Frontal cortex (tissue), 4 donors: Measurements from ENCODE around the gene WDFY4. TPM values are rescaled to one million over a fixed set of nuclear protein-coding genes. Genes with fewer than 3 reads are reported as not detected.

Experiments
- DNase-seq, 2 donors: peaks; one replicate each; pipeline ENCODE4 v3.0.0; 2012; ENCODE audit warnings: low spot score in 2 of 2
- FAIRE-seq: peaks from 2 replicates; lab custom pipeline; 2012; peaks lifted over from hg19 to GRCh38; lab: Jason Lieb, UNC
- total RNA-seq: library from RNA; depleted of rRNA; stranded (reverse); fragments of >200 nt; gene quantifications from one replicate; pipeline ENCODE4 v1.2.3, GENCODE V29; 2014
- donor health status: control.
- donor health status: control.
- donor health status: control.

WDFY4 gene
- total RNA-seq, 1 donor from 2014 or later: 0.41 TPM

DNA sequence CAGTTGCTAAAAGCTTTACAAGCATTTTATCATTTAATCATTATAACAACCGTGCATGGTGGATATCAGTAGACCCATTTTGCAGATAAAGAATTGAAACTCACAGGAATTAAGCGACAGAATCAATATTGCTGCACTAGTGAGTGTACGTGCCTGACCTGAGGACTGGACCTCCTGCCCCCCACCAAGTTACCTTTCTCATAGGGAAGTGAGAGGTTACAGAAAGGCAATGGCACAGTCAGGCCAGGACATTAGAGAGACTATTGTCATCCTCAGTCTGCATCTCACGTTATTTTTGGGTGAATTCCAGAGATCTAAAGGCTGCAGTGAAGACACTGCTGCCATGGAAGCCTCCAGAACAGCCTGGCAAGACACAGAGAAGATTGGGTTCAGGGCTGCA is 80.9 kb downstream of the WDFY4 start:
- DNase-seq (no peak), FAIRE-seq (no peak)

DNA sequence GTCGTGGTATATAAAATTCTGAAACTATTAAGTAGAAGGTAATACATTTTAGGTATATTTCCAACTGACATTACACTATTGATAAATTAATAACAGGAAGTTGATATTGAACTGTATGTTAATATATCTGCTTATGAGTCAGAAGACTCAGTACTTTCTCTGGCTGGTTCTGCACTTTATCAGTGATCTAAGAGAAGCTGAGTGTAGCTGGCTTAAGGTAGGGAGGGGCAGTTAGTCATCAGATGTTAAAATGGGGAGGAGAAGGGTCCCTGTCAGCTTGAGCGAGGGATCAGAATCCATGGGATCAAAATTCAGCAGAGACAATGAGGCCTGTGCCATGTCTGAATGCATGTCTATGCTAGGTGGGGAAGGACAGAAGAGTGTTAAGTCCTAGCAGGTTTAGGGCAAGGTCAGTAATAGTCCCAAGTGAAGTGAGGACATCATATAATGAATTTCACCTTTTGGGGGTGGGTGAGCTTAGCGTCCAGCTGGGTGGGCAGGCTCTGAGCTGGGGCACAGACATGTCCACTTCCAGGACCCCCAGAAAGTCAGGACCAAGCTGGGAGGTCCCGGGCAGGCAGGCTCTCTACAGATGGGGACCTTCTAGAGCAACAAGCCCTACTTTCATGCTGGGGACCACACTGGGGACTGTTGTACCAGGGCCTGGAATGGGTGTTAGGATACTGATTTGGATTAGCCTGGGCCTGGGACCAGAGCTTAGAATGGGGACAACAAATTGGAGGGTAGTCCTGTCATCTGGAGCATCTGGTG is 82.9 kb downstream of the WDFY4 start:
- no peak for DNase-seq
- FAIRE-seq: no peak

DNA sequence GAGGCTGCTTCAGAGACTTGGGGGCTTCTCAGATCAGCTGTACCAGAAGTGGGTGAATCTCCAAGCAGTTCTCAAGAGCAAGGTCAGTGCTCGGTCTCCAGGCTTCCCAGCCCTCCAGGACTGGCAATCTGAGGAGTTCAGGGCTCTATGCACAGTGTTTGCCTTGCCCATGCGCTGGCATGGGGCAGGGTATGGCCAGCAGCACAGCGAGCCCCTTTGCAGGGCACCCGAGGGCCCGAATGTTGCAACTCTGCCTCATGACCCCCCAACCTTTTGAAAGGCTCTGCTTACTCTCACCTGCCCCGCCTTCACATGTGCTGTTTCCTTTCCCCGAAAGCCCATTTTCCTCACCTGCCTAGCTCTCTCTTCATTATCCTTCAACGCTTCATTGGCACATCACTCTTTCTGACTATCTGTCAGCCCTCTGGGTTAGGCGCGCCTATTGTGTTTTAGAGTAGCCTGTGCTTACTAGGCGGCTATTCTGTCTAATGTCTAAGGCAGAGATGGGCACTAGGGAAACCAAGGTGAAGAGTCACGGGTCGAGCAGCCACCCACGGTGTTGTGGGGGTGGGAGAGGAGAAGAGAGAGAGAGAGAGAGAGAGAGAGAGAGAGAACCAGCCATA is 83.6 kb downstream of the WDFY4 start:
- DNase-seq (no peak), FAIRE-seq (no peak)

DNA sequence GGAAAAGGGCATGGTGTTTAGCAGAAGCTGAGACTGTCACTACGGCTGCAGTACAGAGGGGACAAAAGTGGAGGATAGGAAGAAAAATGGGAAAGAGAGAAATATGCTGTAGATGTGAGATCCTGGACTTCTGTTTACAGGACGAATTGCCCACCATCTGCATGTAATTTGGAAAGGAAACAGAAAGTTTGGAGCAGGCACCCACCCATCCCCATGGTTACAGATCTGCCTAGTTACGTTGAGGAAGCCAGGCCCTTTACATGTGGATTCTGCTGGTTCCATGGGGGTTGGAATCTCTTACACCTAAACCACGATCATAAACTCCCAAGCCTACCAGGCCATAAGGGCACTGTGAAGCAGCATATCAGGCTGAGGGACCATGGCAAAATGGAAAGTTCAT is 84.3 kb downstream of the WDFY4 start:
- DNase-seq (no peak), FAIRE-seq (no peak)

DNA sequence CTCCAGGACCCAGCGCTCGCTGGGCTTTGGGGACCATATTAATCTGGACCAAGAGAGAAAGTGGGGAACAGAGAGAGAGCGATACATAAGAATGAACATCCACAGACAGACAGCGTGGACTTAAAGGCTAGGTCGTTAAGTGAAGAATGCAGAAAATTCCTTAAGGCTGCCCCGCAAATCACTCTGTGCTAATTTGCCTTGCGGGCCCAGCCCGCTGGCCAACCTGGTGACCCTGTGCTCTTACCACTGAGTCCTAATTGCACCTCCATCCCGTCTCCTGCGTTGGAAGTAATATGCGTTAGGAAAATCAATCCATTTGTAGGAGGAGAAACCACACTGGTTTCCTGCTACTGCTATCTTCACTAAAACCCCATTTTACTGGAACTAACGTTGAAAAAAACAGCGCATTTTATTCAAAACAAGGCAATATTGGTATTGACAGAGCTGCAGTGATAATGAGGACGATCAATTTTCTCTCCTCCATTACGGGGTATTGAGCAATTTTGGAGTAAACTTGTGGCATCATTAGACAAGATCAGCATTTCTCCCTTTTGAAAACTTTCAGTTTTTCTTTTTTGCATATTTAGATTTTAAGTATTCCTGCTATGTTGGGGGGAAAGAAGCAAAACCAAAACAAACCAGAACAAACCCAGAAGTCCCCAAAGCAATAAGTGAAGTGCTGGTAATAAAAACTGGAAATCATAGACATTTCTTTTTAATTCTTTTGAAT is 85.2 kb downstream of the WDFY4 start:
- FAIRE-seq (no peak), DNase-seq (no peak)

DNA sequence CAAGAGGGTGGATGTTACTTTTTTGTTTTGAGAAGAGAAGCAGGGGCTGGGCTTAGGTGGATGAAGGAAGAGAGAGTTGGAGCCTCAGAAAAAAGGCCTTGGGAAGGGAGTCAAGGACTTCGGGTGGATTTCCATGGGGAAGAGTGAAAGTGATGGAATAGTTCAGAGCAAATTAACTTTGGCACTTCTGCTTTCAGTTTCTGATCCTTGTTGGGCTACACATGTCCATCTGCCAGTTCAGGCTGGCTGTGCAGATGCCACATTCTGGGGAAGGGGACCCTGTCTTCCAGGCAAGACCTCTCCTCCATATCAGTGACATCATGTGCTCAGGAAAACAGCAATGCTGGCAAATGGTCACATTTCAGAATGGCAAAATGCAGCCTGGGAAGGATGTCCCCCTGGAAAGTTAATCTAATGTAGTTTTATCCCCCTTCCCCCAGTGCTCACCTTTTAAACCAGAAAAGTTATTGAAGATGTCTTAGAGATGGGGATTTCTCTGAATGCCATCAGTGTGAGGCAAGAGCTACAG is 86.0 kb downstream of the WDFY4 start:
- no peak for FAIRE-seq
- DNase-seq: no peak

DNA sequence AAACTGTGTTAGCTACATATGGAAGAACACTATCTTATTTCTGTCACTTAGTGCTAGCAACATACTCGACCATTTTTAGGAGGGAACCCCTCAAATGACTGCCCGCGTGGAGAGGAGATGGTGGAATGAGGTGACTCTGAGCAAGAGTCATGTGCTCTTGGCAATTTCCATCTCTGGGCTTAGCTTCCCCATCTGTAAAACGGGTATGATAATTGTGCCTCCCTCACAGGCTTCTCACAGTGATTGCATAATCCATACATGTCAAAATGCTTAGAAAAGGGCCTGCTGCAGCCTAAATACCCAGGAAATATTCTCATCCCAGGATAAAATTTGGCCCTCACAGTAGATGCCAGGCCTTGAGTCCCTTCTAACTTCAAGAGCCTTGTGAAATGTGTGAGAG is 86.6 kb downstream of the WDFY4 start:
- no peak for DNase-seq
- no peak for FAIRE-seq

DNA sequence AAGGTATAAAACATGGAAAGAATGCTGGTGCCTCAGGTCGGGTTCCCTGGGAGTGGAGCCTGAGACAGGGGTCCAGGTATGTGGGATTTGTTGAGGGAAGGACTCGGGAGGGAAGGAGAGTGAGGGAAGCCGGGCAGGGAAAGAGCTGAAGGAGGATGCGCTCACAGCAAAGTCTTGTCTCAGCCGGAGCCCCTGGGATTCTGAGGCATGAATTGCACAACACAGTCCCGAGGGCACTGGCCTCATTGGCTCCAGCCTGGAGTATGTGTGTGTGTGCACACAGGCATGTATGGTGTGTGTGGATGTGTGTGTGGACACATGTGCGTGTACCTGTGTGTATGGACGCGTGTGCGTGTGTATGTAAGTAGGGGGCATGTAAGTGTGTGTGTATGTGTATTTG is 87.4 kb downstream of the WDFY4 start:
- no peak for DNase-seq

DNA sequence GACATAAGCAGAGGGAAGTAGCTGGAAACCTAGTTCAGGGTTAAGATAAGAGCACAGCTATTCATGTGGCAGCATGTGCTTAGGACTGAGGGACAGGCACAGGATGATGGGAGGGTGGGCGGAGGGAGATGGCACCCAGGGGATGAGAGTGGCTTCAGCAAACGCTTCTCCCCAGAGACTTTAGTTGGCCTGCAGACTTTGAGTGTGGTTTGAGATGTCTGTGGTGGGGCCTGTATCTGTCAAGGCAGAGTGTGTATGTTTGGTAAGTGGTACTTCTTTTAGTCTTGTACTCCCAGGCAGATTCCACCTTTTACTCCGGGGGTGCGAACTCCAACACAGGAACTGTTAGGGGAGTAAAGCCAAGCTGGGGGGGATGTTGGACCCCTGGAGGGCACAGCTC is 88.9 kb downstream of the WDFY4 start:
- FAIRE-seq (no peak), DNase-seq (no peak)

More for the DNA sequence above, 87.4 kb downstream of the WDFY4 start:
- no peak for FAIRE-seq

DNA sequence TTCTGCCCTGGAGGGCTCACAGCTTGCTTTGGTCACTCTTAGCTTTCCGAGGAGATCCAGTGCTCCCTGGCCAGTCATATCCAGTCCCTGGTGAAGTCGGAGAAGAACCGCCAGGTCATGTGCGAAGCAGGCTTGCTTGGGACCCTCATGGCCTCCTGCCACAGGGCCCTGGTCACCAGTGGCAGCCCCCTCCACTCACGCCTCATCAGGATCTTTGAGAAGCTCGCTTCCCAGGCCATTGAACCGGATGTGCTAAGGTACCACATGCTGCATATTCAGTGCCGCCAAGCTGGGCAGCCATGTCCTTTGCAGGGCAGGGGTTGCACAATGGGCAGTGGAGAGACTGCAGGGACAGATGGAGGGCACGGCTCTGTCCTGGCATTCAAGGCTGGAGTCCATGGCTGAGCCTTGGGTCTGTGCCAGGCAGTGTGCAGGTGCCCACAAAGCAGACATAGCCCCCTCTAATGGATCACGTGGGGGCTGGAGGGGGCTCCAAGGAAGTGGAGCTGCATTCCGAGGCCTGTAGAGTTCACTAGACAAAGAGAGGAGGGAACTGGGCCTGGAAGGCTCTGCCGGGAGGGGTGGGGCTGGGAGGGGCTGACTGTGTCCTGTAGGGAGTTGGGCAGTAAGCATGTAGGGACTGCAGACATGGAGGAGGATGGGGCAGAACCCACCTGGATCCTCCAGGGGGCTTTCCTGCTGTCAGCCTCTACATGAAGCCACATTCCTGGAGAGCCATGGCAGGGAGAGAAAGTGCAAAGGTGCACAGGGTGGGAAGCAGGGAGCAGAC is 89.9 kb downstream of the WDFY4 start:
- no peak for FAIRE-seq

DNA sequence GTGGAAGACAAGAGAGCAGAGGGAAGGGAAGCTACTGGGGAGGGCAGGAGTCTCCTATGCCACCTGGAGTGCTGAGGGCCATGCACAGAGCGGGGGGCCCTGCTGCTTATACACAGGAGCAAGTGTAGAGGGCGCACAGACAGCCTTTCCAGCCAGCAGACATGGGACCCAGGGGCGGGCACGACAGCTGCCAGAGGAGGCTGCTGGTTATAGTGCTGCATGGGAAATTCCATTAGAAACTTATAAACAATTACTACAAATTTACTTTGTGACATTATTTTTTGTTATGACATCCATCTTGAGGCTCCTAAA is 90.5 kb downstream of the WDFY4 start:
- DNase-seq (no peak), FAIRE-seq (no peak)

More for the DNA sequence above, 89.9 kb downstream of the WDFY4 start:
- no peak for DNase-seq

DNA sequence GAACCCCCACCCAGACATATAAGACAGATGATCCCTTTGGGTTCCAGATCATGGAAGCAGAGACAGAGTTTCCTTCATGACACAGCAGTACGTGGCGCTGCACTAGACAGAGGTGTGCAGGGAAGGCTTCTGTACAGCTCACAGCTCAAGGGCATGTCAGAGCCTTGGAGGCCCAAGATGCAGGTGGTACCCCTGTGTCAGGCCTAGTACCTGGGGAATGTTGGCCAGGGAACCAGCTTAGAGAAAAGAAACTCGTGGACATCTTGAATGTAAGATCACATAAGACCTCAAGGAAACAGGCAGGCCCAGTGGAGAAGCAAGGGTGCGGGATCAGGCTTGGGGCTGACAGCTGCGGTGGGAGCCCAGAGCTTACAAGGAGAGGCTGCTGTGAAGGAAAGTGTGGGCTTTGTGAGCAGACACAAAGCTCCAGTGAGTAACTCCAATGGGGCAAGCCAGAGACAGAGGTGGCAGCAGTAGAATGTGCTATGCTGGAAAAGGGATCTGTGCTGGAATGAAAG is 91.4 kb downstream of the WDFY4 start:
- FAIRE-seq (no peak), DNase-seq (no peak)

DNA sequence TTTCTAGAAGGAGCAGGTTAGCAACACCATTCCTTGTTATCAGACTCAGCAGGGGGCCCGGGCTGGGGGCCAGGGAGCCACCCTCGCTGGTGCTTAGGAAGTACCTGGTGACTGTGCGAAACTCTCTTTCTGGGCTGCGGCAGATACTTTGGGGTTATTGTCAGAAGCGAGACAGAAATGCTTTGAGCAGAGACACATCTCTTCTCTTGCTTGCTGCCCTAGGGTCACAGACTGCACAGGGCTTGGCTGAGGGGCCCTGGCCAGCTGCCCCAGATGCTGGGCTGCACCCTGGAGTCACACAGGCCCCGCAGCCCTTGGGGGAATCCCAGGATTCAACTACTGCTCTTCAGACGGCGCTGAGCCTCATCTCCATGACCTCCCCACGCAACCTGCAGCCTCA is 91.9 kb downstream of the WDFY4 start:
- FAIRE-seq: no peak

DNA sequence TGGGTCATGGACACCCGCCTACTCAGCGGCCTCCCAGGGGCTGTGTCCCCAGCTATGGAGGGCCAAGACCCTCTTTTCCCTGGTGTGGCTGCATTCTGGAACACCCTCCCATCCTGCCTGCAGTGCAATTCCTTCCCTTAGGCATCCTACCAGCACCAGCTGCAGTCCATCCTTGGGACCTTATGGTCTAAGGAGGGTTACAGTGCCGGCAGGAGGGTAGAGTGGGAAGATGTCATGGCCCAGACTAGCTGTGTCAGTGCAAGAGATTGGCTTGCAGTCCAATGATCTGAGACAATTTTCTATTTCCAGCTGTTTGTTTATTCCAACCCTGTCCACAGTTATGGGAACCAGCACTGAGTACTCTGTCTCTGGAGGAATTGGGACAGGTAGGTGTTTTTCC is 92.4 kb downstream of the WDFY4 start:
- DNase-seq (no peak), FAIRE-seq (no peak)

More for the DNA sequence above, 91.9 kb downstream of the WDFY4 start:
- DNase-seq: no peak

DNA sequence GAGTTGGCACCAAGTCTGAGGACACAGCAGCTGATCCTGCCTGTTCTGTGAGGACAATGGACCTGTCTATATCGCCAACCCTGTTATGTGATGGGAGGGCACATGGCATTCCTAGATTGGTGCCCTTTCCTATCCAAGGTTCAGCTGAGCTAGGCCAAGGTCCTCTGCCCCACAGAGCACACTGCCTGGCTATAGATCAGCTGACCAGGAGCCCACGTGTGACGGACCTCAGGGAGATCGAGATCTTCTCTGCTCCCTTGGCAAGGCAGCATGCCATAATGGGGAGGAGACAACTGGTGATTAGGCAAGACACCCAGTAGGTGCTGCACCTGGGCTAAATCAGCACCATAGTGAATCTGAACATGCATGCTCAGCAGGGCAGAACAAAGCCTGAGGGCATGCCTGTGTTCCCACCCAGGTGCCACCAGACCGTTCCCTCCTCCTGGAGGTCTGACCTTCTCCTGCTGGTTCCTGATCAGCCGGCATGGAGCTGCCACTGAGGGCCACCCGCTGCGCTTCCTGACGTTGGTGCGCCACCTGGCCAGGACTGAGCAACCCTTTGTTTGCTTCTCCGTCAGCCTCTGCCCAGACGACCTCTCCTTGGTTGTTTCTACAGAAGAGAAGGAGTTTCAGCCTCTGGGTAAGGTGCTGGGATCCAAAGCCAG is 93.7 kb downstream of the WDFY4 start:
- FAIRE-seq (no peak), DNase-seq (no peak)

DNA sequence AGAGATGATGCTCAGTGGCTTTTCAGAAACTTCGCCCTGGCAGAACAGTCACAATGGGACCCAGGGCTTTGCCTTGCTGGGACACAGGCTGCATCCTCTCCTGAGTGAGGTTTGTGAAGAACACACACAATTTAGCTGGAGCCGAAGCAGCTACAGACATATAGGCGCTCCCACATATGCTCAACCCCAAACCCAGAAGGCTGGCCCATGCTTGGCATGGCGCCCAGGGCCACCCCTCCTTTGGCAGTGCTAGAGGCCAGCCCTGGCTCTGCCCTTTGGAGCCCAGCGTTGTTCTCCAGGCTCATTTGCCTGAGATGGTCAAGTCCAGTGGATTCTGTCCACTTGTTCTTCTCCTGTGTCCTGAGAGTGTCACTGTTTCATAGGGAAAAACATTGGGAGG is 94.4 kb downstream of the WDFY4 start:
- FAIRE-seq: no peak

DNA sequence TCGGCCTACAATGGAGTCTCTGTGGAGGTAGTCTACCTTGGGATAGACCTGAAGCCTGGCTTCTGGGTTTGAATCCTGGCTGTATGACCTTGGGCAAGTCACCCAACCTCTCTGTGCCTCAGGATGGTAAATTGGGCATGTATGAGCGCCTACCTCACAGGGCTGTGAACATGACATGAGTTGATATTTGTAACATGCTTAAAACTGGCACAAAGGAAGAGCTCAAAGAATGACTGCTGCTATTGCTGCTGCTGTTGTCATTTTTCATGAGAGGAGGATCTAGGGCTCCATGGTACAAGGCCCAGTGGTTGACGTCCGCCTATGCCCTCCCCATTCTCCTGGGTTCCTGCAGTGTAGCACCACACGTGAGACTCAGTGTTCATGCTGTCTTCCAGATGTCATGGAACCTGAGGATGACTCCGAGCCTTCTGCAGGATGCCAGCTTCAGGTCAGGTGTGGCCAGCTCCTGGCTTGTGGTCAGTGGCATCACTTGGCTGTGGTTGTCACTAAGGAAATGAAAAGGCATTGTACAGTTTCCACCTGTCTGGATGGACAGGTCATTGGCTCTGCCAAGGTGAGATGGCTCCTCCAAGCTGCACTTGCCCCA is 95.0 kb downstream of the WDFY4 start:
- DNase-seq (no peak), FAIRE-seq (no peak)

More for the DNA sequence above, 94.4 kb downstream of the WDFY4 start:
- DNase-seq: no peak

DNA sequence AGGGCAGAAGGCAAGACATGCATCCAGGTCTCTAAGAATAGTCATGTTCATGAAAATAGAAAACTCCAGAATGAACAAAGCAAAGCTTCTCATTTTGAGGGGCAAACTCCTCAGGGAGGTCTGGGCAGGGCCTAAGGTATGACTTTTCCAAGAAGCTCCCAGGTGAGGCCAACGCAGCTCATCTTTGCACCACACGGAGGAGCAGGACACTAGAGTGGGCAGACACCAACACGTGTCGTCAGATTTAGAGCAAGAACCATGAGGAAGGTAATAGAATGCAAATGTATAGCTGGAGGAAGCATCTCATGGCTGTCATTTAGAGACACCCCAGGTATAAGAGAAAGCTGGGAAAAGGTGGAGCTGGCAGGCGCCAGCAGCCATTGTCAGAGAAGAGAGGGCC is 95.7 kb downstream of the WDFY4 start:
- DNase-seq (no peak), FAIRE-seq (no peak)

DNA sequence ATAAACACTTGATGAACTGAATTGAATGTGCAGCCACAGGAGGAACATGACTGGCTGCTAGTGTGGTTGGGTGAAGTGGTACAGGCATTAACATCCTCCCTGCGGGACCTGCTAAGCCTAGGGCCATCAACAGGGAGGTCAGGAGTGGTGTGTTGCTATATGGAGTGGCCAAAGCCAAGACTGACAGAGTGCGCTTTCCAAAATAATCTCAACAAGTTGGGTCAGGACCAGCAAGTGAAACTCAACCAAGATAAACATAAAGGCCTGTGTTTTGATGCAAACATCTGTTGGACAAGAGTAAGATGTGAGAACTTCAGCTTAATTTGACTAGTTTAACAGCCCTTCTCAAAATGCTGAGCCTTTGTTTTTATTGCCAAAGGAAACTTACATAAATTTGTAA is 97.7 kb downstream of the WDFY4 start:
- DNase-seq (no peak), FAIRE-seq (no peak)
